Smooth muscle cell (in vitro differentiated cells): ENCODE data around the gene KDM2B. TPM values are rescaled to one million over a fixed set of nuclear protein-coding genes. Genes with fewer than 3 reads are reported as not detected.

Experiments used
- DNase-seq: peaks from one replicate; lab custom pipeline; 2025; ENCODE audit not compliant: unreplicated experiment; lab: John Stamatoyannopoulos, UW
- H2AFZ ChIP-seq: fragments of 200-600 bp; sonication (generic); 2 replicates; pipeline ENCODE4 v1.6.0; 2016; ENCODE audit warnings: antibody characterized with exemption, low read depth, mild to moderate bottlenecking
- H3F3A ChIP-seq: fragments of 200-600 bp; sonication (generic); 2 replicates; pipeline ENCODE4 v1.6.0; 2017; ENCODE audit warnings: antibody characterized with exemption, low read depth
- H3K27ac ChIP-seq: fragments of 200-600 bp; sonication (generic); 2 replicates; pipeline ENCODE4 v1.5.1; 2016; ENCODE audit warnings: low read depth, mild to moderate bottlenecking
- H3K27me3 ChIP-seq: fragments of 200-600 bp; sonication (generic); 2 replicates; pipeline ENCODE4 v1.6.1; 2016; ENCODE audit warnings: low read depth, mild to moderate bottlenecking
- H3K36me3 ChIP-seq: fragments of 200-600 bp; sonication (generic); 2 replicates; pipeline ENCODE4 v1.5.1; 2016; ENCODE audit warnings: low read depth
- H3K4me1 ChIP-seq: fragments of 200-600 bp; sonication (generic); 2 replicates; pipeline ENCODE4 v1.5.1; 2016; ENCODE audit warnings: low read depth
- H3K4me2 ChIP-seq: fragments of 200-600 bp; sonication (generic); 2 replicates; pipeline ENCODE4 v1.6.0; 2016; ENCODE audit warnings: mild to moderate bottlenecking
- H3K4me3 ChIP-seq: fragments of 200-600 bp; sonication (generic); 2 replicates; pipeline ENCODE4 v1.5.1; 2016; ENCODE audit warnings: mild to moderate bottlenecking
- H3K79me2 ChIP-seq: fragments of 200-600 bp; sonication (generic); 2 replicates; pipeline ENCODE4 v1.6.0; 2016; ENCODE audit warnings: low read depth, mild to moderate bottlenecking
- H3K9ac ChIP-seq: fragments of 200-600 bp; sonication (generic); 2 replicates; pipeline ENCODE4 v1.6.0; 2016; ENCODE audit warnings: low read depth
- H3K9me3 ChIP-seq: fragments of 200-600 bp; sonication (generic); replicated peaks from 2 replicates; pipeline ENCODE4 v1.5.1; 2016; ENCODE audit warnings: low read depth
- H4K20me1 ChIP-seq: fragments of 200-600 bp; sonication (generic); 2 replicates; pipeline ENCODE4 v1.6.0; 2016; ENCODE audit warnings: low read depth
- CTCF ChIP-seq: fragments of 200-600 bp; sonication (generic); IDR thresholded peaks from 2 replicates; pipeline ENCODE4 v1.5.1; 2017; ENCODE audit warnings: borderline replicate concordance, mild to moderate bottlenecking, antibody characterized with exemption; ENCODE audit not compliant: insufficient read depth, poor library complexity, severe bottlenecking
- WGBS: methylation state at CpG from one replicate; pipeline ENCODE4 v1.1.7; 2016; ENCODE audit warnings: low lambda C conversion rate; 5-methylcytosine and 5-hydroxymethylcytosine counted together
- polyA plus RNA-seq: library from polyadenylated mRNA; unstranded; fragments of >200 nt; fragmentation: Nextera tagmentation; extraction: Ambion mirVana; gene quantifications from 2 replicates; pipeline ENCODE4 v1.2.1, GENCODE V29; 2016
- total RNA-seq: library from RNA; depleted of rRNA; stranded (reverse); fragments of >200 nt; gene quantifications from 2 replicates; pipeline ENCODE4 v1.2.3, GENCODE V29; 2014

KDM2B gene
- total and polyA plus RNA-seq, 2 experiments from 2014 or later, result 16.3 to 34.9 TPM

- H3K9ac ChIP-seq, result no peak overlapping the region
- no peaks in the 10 kb centered on the region for H3F3A ChIP-seq
- DNase-seq, result no peak
- H3K79me2 ChIP-seq, result no peaks in the 10 kb centered on the region
- H3K9me3 ChIP-seq, result no peaks in the 10 kb centered on the region
- H3K4me2 ChIP-seq, result no peak overlapping the region
- TF ChIP-seq CTCF, result no peak
- no peaks in the 10 kb centered on the region for H3K4me1 ChIP-seq
- over 99% methylated on average over 6 of the region's 6 CpGs for WGBS
- no peaks in the 10 kb centered on the region for H4K20me1 ChIP-seq
- H3K4me3 ChIP-seq, result no peak overlapping the region
- H2AFZ ChIP-seq, result no peak overlapping the region
- H3K27me3 ChIP-seq, result no peaks in the 10 kb centered on the region
- H3K36me3 ChIP-seq, result peaks cover 16% of the 10 kb centered on the region
- no peak overlapping the region for H3K27ac ChIP-seq
Observed at GRCh38 chr12:121428883-121429282, 151.9 kb downstream of the KDM2B start.

GRCh38 chr12:121427556-121428050 is 153.2 kb downstream of the KDM2B start:
- H4K20me1 ChIP-seq, result no peaks in the 10 kb centered on the region
- H3K9ac ChIP-seq, result no peak overlapping the region
- no peaks in the 10 kb centered on the region for H3K79me2 ChIP-seq
- WGBS, result 93% methylated on average over 2 of the region's 2 CpGs
- no peak overlapping the region for H3K4me3 ChIP-seq
- no peak for TF ChIP-seq CTCF
- H3F3A ChIP-seq, result no peaks in the 10 kb centered on the region
- H3K27me3 ChIP-seq, result no peaks in the 10 kb centered on the region
- H2AFZ ChIP-seq, result no peak overlapping the region
- H3K4me1 ChIP-seq, result no peaks in the 10 kb centered on the region
- no peak for DNase-seq
- H3K36me3 ChIP-seq, result peaks cover 16% of the 10 kb centered on the region
- H3K4me2 ChIP-seq, result no peak overlapping the region
- no peak overlapping the region for H3K27ac ChIP-seq
- no peaks in the 10 kb centered on the region for H3K9me3 ChIP-seq

GRCh38 chr12:121424624-121424975 is 156.2 kb downstream of the KDM2B start:
- Histone ChIP-seq H3F3A (no peaks in the 10 kb centered on the region), H2AFZ (no peak overlapping the region), H3K79me2 (no peaks in the 10 kb centered on the region), H3K27ac (no peak overlapping the region), H4K20me1 (no peaks in the 10 kb centered on the region), H3K9ac (no peak overlapping the region), H3K9me3 (no peaks in the 10 kb centered on the region), H3K4me3 (no peak overlapping the region), H3K36me3 (peaks cover 4% of the 10 kb centered on the region), H3K4me2 (no peak overlapping the region), H3K27me3 (no peaks in the 10 kb centered on the region), H3K4me1 (no peaks in the 10 kb centered on the region)
- no peak for TF ChIP-seq CTCF
- 100% methylated on average over 1 of the region's 1 CpG for WGBS
- DNase-seq, result no peak
